ENCODE results near the gene SUSD6.
"Not testable (repeated sequence)": the region's sequence is repeated elsewhere in the genome, so short reads cannot be mapped to it uniquely, and the experiment has no call there.

The SUSD6 gene

GRCh38 chr14:69593018-69593677 lies 18.2 kb upstream of the SUSD6 start:
- Histone ChIP-seq H3K4me3 (replicated peaks; ENCODE audit: low read depth, low read length) (no peak overlapping the region), H3K36me3 (ENCODE audit: control insufficient read depth, insufficient read depth, low read length) (no peaks in the 10 kb centered on the region), H3K27me3 (replicated peaks; ENCODE audit: control insufficient read depth, insufficient read depth, low read length) (no peaks in the 10 kb centered on the region)
- DNase-seq (ENCODE audit: extremely low read depth, insufficient read length), result no peak
- TF ChIP-seq, protein P1, sequence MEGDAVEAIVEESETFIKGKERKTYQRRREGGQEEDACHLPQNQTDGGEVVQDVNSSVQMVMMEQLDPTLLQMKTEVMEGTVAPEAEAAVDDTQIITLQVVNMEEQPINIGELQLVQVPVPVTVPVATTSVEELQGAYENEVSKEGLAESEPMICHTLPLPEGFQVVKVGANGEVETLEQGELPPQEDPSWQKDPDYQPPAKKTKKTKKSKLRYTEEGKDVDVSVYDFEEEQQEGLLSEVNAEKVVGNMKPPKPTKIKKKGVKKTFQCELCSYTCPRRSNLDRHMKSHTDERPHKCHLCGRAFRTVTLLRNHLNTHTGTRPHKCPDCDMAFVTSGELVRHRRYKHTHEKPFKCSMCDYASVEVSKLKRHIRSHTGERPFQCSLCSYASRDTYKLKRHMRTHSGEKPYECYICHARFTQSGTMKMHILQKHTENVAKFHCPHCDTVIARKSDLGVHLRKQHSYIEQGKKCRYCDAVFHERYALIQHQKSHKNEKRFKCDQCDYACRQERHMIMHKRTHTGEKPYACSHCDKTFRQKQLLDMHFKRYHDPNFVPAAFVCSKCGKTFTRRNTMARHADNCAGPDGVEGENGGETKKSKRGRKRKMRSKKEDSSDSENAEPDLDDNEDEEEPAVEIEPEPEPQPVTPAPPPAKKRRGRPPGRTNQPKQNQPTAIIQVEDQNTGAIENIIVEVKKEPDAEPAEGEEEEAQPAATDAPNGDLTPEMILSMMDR (IDR thresholded peaks at IDR 0.05; ENCODE audit: insufficient read depth, low read length, poor library complexity, severe bottlenecking), result no peak

DNA sequence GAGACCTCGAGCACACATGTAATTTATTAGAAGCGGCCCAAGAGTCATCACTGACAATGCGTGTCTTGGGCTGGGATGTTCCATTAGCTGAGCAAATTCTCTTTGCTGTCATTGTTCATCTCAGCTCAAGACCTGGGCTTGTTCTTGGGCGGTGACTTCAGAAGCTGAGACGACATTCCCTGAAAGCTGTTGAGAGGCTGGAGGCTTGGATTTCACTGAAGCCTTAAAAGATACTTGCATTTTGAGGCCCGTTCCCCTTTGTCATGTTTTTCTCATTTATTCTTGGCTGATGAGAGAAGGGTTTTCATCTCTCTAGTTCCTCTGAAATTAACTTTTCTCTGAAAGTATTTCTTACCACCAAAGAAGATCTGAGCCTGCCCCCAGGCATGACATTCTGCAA lies 16.6 kb upstream of the SUSD6 start:
- Histone ChIP-seq H3K36me3 (ENCODE audit: control insufficient read depth, insufficient read depth, low read length) (no peaks in the 10 kb centered on the region), H3K27me3 (replicated peaks; ENCODE audit: control insufficient read depth, insufficient read depth, low read length) (no peaks in the 10 kb centered on the region), H3K4me3 (replicated peaks; ENCODE audit: low read depth, low read length) (no peak overlapping the region)
- TF ChIP-seq, protein P1 (IDR thresholded peaks at IDR 0.05; ENCODE audit: insufficient read depth, low read length, poor library complexity, severe bottlenecking), result no peak
- no peak for DNase-seq (ENCODE audit: extremely low read depth, insufficient read length)

DNA sequence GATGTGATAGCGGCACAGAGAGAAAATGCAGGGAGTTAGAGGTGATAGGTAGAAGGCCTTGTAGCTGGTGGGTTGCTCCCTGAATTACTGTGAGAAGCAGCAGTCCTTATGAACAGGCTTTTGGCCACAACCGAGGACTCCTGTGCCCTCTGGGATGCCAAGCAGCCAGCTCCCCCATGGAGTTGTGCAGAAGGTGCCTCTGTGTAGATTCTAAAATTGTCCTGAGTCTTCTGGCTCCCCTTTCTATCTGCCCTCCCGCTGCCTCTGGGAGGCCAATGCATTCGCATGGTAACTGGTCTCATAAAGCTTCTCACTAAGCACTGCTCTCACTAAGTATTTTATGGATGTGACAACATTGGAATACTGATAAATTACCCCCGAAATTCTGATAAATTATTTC lies 16.1 kb upstream of the SUSD6 start:
- H3K27me3 ChIP-seq (replicated peaks; ENCODE audit: control insufficient read depth, insufficient read depth, low read length), result no peaks in the 10 kb centered on the region
- TF ChIP-seq, protein P1 (IDR thresholded peaks at IDR 0.05; ENCODE audit: insufficient read depth, low read length, poor library complexity, severe bottlenecking), result no peak
- no peaks in the 10 kb centered on the region for H3K36me3 ChIP-seq (ENCODE audit: control insufficient read depth, insufficient read depth, low read length)
- no peak for DNase-seq (ENCODE audit: extremely low read depth, insufficient read length)
- no peak overlapping the region for H3K4me3 ChIP-seq (replicated peaks; ENCODE audit: low read depth, low read length)

GRCh38 chr14:69599431-69599830 lies 12.0 kb upstream of the SUSD6 start:
- not testable (repeated sequence) for H3K36me3 ChIP-seq (ENCODE audit: control insufficient read depth, insufficient read depth, low read length); H3K4me3 ChIP-seq (replicated peaks; ENCODE audit: low read depth, low read length); DNase-seq (ENCODE audit: extremely low read depth, insufficient read length); H3K27me3 ChIP-seq (replicated peaks; ENCODE audit: control insufficient read depth, insufficient read depth, low read length)

GRCh38 chr14:69600304-69600891 lies 11.0 kb upstream of the SUSD6 start:
- no peak for DNase-seq (ENCODE audit: extremely low read depth, insufficient read length)
- TF ChIP-seq, protein P1 (IDR thresholded peaks at IDR 0.05; ENCODE audit: insufficient read depth, low read length, poor library complexity, severe bottlenecking), result no peak
- H3K27me3 ChIP-seq (replicated peaks; ENCODE audit: control insufficient read depth, insufficient read depth, low read length), result no peaks in the 10 kb centered on the region
- no peak overlapping the region for H3K4me3 ChIP-seq (replicated peaks; ENCODE audit: low read depth, low read length)
- H3K36me3 ChIP-seq (ENCODE audit: control insufficient read depth, insufficient read depth, low read length), result no peaks in the 10 kb centered on the region

DNA sequence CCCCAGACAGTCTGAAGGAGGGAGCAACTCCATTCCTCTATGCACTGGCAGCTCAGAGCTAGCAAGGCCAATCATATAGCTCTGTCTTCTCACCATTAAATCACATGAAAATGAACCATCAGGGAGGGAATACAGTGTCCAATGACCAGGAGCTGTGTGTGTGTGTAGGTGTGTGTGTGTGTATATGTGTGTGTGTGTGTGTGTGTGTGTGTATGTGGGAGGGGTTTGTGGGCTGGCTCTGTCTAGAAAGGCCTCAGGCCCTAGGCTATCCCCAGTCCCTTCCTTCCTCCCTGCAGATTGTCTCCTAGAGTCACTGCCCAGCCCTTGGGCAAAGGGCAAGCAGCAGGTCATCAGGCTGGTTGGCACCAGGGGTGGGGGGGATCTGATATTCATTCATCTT lies 5.7 kb upstream of the SUSD6 start:
- no peak for DNase-seq (ENCODE audit: extremely low read depth, insufficient read length)
- no peaks in the 10 kb centered on the region for H3K36me3 ChIP-seq (ENCODE audit: control insufficient read depth, insufficient read depth, low read length)
- H3K27me3 ChIP-seq (replicated peaks; ENCODE audit: control insufficient read depth, insufficient read depth, low read length), result no peaks in the 10 kb centered on the region
- TF ChIP-seq, protein P1 (IDR thresholded peaks at IDR 0.05; ENCODE audit: insufficient read depth, low read length, poor library complexity, severe bottlenecking), result no peak
- no peak overlapping the region for H3K4me3 ChIP-seq (replicated peaks; ENCODE audit: low read depth, low read length)
